Suprapubic skin (tissue), 3 donors: Measurements from ENCODE around the gene SNRPB2.

Experiments
- POLR2A ChIP-seq, 2 donors: fragments of 450-650 bp; IDR thresholded peaks; one replicate each; pipeline ENCODE4 v1.6.1; 2017; ENCODE audit warnings: antibody characterized with exemption in 2 of 2, mild to moderate bottlenecking in 2 of 2, moderate library complexity in 2 of 2
- TF ChIP-seq, protein P1 (sequence below), 2 donors: fragments of 200-600 bp in 1 of 2; fragments of 450-650 bp in 1 of 2; sonication (generic) in 1 of 2; IDR thresholded peaks; one replicate each; pipeline ENCODE4 v1.5.1; 2016 to 2019; ENCODE audit warnings: antibody characterized with exemption in 2 of 2, mild to moderate bottlenecking in 1 of 2, moderate library complexity in 1 of 2

DNA sequence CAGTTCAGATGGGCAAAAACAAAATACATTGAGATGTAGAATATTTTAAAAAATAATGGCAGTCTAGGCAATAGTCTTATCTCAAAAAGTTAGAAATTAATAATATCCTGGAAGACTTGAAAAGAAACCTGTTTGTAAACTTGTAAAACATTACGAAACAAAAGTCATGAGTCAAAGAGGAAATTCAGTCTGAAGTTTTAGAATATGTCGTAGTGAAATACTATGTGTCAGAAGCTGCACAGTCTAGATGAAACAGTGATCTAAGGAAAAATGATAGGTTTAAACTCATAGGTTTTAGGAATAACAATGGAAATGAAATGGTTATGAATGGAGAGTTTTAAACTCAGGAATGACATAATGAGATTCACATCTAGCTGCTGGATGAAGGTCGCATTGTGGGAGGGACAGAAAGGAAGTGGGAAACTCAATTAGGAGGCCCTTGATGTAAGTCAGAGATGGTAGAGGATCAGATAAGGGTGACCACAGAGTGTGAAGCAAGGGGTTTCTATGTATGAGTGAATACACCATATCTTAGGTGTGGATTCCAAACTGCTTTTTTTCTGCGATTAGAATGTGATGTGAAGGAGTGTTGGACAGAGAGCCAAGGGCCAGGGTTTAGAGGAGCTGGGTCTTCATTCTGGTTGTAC, 2.8 kb downstream of the SNRPB2 start:
- TF ChIP-seq POLR2A (IDR thresholded peaks at IDR 0.05) = no peak
- TF ChIP-seq, protein P1, sequence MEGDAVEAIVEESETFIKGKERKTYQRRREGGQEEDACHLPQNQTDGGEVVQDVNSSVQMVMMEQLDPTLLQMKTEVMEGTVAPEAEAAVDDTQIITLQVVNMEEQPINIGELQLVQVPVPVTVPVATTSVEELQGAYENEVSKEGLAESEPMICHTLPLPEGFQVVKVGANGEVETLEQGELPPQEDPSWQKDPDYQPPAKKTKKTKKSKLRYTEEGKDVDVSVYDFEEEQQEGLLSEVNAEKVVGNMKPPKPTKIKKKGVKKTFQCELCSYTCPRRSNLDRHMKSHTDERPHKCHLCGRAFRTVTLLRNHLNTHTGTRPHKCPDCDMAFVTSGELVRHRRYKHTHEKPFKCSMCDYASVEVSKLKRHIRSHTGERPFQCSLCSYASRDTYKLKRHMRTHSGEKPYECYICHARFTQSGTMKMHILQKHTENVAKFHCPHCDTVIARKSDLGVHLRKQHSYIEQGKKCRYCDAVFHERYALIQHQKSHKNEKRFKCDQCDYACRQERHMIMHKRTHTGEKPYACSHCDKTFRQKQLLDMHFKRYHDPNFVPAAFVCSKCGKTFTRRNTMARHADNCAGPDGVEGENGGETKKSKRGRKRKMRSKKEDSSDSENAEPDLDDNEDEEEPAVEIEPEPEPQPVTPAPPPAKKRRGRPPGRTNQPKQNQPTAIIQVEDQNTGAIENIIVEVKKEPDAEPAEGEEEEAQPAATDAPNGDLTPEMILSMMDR (IDR thresholded peaks at IDR 0.05) = no peak
